Measurements from ENCODE around the gene PET117. TPM values are rescaled to one million over a fixed set of nuclear protein-coding genes. Genes with fewer than 3 reads are reported as not detected.
"Not testable (repeated sequence)": the region's sequence is repeated elsewhere in the genome, so short reads cannot be mapped to it uniquely, and the experiment has no call there.

Gene PET117
- polyA plus RNA-seq, 1 donor (not counting 4 experiments of a cell fraction or from before 2014, with no cell fraction given): 11.8 TPM

- H3K9me3 ChIP-seq (ENCODE audit: control insufficient read depth, low read depth, low read length): no peaks in the 10 kb centered on the region
- no peaks in the 10 kb centered on the region for H3K27me3 ChIP-seq (ENCODE audit: control insufficient read depth, extremely low read depth, insufficient read depth, low read length)
- no peaks in the 10 kb centered on the region for H4K20me1 ChIP-seq (ENCODE audit: control insufficient read depth, extremely low read depth, insufficient read depth, low read length)
- no peak overlapping the region for H3K4me3 ChIP-seq (ENCODE audit: control insufficient read depth in 2 of 3, extremely low read depth in 1 of 3, insufficient read depth in 2 of 3, low read depth in 1 of 3, low read length in 3 of 3)
- no peak overlapping the region for H3K9ac ChIP-seq (ENCODE audit: control insufficient read depth, extremely low read depth, insufficient read depth, low read length)
- DNase-seq (ENCODE audit: low read depth, low spot score): no peak
- H3K36me3 ChIP-seq (ENCODE audit: control insufficient read depth in 2 of 2, extremely low read depth in 1 of 2, insufficient read depth in 2 of 2, low read length in 2 of 2): no peaks in the 10 kb centered on the region
- H3K4me2 ChIP-seq (ENCODE audit: control insufficient read depth, extremely low read depth, insufficient read depth, low read depth, low read length): no peak overlapping the region
- H3K27ac ChIP-seq (ENCODE audit: control insufficient read depth, insufficient read depth, low read length): no peak overlapping the region
- no peak for FAIRE-seq
- H3K79me2 ChIP-seq (ENCODE audit: control insufficient read depth, insufficient read depth, low read length): no peaks in the 10 kb centered on the region
- dilution Hi-C loops (cut with MboI; ENCODE audit: extremely low pct_ligation_motif_present, low sequenced_read_pairs): no loop called here
- no peak for TF ChIP-seq EZH2 (IDR thresholded peaks at IDR 0.05; ENCODE audit: low read length)
- TF ChIP-seq CTCF (optimal IDR thresholded peaks at IDR 0.05 in 1 of 3, IDR thresholded peaks at IDR 0.05 in 1 of 3, conservative IDR thresholded peaks at IDR 0.05 in 1 of 3; ENCODE audit: extremely low read depth in 1 of 3, insufficient read depth in 2 of 3, low read length in 3 of 3): no peak
- H3K4me1 ChIP-seq (ENCODE audit: control insufficient read depth, extremely low read depth, insufficient read depth, low read length): no peaks in the 10 kb centered on the region
- no peaks in the 10 kb centered on the region for H3K9me1 ChIP-seq (ENCODE audit: control insufficient read depth, extremely low read depth, insufficient read depth, low read length)
- no peak overlapping the region for H2AFZ ChIP-seq (ENCODE audit: control insufficient read depth, low read length)
These were observed 44.3 kb upstream of the PET117 start for GRCh38 chr20:18093388-18093787.

- H3K4me1 ChIP-seq (ENCODE audit: control insufficient read depth, extremely low read depth, insufficient read depth, low read length): no peaks in the 10 kb centered on the region
- H3K79me2 ChIP-seq (ENCODE audit: control insufficient read depth, insufficient read depth, low read length): no peaks in the 10 kb centered on the region
- no peak for TF ChIP-seq EZH2 (IDR thresholded peaks at IDR 0.05; ENCODE audit: low read length)
- TF ChIP-seq CTCF (optimal IDR thresholded peaks at IDR 0.05 in 1 of 3, IDR thresholded peaks at IDR 0.05 in 1 of 3, conservative IDR thresholded peaks at IDR 0.05 in 1 of 3; ENCODE audit: extremely low read depth in 1 of 3, insufficient read depth in 2 of 3, low read length in 3 of 3): no peak
- H3K9me1 ChIP-seq (ENCODE audit: control insufficient read depth, extremely low read depth, insufficient read depth, low read length): no peaks in the 10 kb centered on the region
- H3K27ac ChIP-seq (ENCODE audit: control insufficient read depth, insufficient read depth, low read length): no peak overlapping the region
- no peak overlapping the region for H3K4me2 ChIP-seq (ENCODE audit: control insufficient read depth, extremely low read depth, insufficient read depth, low read depth, low read length)
- no peaks in the 10 kb centered on the region for H3K9me3 ChIP-seq (ENCODE audit: control insufficient read depth, low read depth, low read length)
- no peaks in the 10 kb centered on the region for H3K36me3 ChIP-seq (ENCODE audit: control insufficient read depth in 2 of 2, extremely low read depth in 1 of 2, insufficient read depth in 2 of 2, low read length in 2 of 2)
- DNase-seq (ENCODE audit: low read depth, low spot score) (no peak), FAIRE-seq (no peak)
- dilution Hi-C loops (cut with MboI; ENCODE audit: extremely low pct_ligation_motif_present, low sequenced_read_pairs): no loop called here
- H2AFZ ChIP-seq (ENCODE audit: control insufficient read depth, low read length): no peak overlapping the region
- no peak overlapping the region for H3K9ac ChIP-seq (ENCODE audit: control insufficient read depth, extremely low read depth, insufficient read depth, low read length)
- no peaks in the 10 kb centered on the region for H4K20me1 ChIP-seq (ENCODE audit: control insufficient read depth, extremely low read depth, insufficient read depth, low read length)
- no peaks in the 10 kb centered on the region for H3K27me3 ChIP-seq (ENCODE audit: control insufficient read depth, extremely low read depth, insufficient read depth, low read length)
- H3K4me3 ChIP-seq (ENCODE audit: control insufficient read depth in 2 of 3, extremely low read depth in 1 of 3, insufficient read depth in 2 of 3, low read depth in 1 of 3, low read length in 3 of 3): no peak overlapping the region
These were observed 43.5 kb upstream of the PET117 start for GRCh38 chr20:18094191-18094590.

- DNase-seq (ENCODE audit: low read depth, low spot score); dilution Hi-C loops (cut with MboI; ENCODE audit: extremely low pct_ligation_motif_present, low sequenced_read_pairs); FAIRE-seq: not testable (repeated sequence)
These were observed 37.1 kb upstream of the PET117 start for GRCh38 chr20:18100569-18100968.

More at GRCh38 chr20:18100569-18100968, 37.1 kb upstream of the PET117 start:
- not testable (repeated sequence) for H4K20me1 ChIP-seq (ENCODE audit: control insufficient read depth, extremely low read depth, insufficient read depth, low read length); H3K4me3 ChIP-seq (ENCODE audit: control insufficient read depth in 2 of 3, extremely low read depth in 1 of 3, insufficient read depth in 2 of 3, low read depth in 1 of 3, low read length in 3 of 3); H3K4me2 ChIP-seq (ENCODE audit: control insufficient read depth, extremely low read depth, insufficient read depth, low read depth, low read length); H2AFZ ChIP-seq (ENCODE audit: control insufficient read depth, low read length); H3K27me3 ChIP-seq (ENCODE audit: control insufficient read depth, extremely low read depth, insufficient read depth, low read length); H3K36me3 ChIP-seq (ENCODE audit: control insufficient read depth in 2 of 2, extremely low read depth in 1 of 2, insufficient read depth in 2 of 2, low read length in 2 of 2); H3K9me3 ChIP-seq (ENCODE audit: control insufficient read depth, low read depth, low read length); H3K4me1 ChIP-seq (ENCODE audit: control insufficient read depth, extremely low read depth, insufficient read depth, low read length); H3K9ac ChIP-seq (ENCODE audit: control insufficient read depth, extremely low read depth, insufficient read depth, low read length); H3K9me1 ChIP-seq (ENCODE audit: control insufficient read depth, extremely low read depth, insufficient read depth, low read length); H3K27ac ChIP-seq (ENCODE audit: control insufficient read depth, insufficient read depth, low read length); H3K79me2 ChIP-seq (ENCODE audit: control insufficient read depth, insufficient read depth, low read length)

Measured in keratinocyte (primary cell).